NCI-H2081 (cell line): ENCODE results near the gene MORC3.
"Not testable (repeated sequence)": the region's sequence is repeated elsewhere in the genome, so short reads cannot be mapped to it uniquely, and the experiment has no call there.

Experiments used
- DNase-seq, 2 experiments: peaks; one replicate each; lab custom pipeline; 2025; lab: John Stamatoyannopoulos, UW

MORC3 gene

GRCh38 chr21:36319767-36320420, at the start of gene MORC3:
Gene MORC3 (plus strand): TSS chr21:36320197. CDS start chr21:36320265, 68 bp downstream.
- peak; percentile 96 to 98 for DNase-seq

DNA sequence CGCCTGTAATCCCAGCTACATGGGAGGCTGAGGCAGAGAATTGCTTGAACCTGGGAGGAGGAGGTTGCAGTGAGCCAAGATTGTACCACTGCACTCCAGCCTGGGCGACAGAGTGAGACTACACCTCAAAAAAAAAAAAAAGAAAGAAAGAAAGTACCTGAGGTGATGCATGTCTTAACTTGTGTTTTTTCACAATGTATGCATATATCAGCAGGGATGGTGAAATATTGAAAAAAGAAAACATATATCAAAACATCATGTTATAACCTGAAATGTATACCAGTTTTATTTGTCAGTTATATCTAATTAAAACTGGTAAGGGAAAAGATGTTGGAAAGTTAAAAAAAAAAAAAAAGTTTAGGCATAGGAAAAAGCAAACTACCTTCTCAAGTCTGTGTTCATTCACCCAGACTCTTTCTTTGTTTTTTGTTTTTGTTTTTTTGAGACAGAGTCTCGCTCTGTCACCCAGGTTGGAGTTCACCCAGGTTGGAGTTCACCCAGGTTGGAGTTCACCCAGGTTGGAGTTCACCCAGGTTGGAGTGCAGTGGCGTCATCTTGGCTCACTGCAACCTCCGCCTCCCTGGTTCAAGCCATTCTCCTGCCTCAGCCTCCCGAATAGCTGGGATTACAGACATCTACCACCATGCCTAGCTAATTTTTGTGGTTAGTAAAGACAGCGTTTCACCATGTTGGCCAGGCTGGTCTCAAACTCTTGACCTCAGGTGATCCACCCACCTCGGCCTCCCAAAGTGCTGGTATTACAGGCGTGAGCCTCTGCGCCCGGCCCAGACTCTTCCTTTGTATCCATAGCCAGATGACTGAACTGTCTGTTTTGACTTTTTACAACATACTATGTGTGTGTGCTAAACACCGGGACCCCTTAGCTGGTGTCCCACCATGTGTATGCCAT, 49.0 kb upstream of the MORC3 start:
- not testable (repeated sequence) for DNase-seq

DNA sequence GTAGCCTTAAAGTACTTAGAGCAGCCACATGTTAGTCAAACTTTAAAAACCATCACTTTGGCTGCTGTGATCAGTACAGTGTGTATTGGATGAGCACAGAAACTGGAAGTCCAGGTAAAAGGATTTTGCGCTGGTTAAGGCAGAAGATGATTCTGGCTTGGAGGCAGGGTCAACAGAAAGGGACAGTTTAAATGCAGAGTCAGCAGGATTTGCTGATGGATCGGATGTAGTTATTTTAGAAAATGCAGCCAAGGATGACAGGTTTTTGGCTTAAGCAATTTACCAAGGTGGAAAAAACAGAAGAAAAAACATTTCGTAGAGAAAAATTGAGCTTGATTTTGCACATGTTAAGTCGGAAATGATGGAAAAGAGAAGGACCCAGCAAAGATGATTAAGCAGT, 45.9 kb upstream of the MORC3 start:
- DNase-seq = no peak

DNA sequence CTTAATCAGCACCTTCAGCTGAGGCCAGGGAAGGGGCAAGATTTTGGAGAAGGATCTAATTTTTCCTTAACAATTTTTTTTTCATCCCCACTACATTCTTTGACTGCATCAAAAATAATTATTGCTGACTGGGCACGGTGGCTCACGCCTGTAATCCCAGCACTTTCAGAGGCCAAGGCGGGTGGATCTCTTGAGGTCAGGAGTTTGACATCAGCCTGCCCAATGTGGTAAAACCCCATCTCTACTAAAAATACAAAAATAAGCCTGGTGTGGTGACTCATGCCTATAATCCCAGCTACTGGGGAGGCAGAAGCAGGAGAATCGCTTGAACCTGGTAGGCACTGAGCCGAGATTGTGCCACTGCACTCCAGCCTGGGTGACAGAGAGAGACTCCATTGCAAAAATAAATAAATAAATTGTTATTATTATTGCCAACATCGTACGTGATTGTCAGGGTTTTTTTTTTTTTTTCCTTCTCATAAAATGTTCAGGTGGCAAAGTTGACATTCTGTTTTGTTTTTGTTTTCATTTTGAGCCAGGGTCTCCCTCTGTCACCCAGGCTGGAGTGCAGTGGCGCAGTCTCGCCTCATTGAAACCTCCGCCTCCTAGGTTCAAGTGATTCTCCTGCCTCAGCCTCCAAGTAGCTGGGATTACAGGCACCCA, 37.3 kb upstream of the MORC3 start:
- no peak for DNase-seq

DNA sequence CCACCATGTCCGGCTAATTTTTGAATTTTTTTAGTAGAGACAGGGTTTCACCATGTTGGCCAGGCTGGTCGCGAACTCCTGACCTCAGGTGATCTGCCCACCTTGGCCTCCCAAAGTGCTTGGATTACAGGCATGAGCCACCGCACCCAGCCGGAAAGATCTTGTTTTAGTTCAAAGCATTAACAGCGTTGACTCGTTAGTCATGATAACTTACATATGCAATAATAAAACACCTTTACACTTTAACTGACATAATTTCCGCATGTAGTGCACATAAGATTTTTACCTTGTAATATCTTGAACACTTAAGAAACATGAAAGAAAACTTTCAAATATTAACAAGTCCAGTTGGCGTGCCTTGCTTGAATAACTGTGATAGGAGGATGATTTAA, 36.8 kb upstream of the MORC3 start:
- DNase-seq = not testable (repeated sequence)

DNA sequence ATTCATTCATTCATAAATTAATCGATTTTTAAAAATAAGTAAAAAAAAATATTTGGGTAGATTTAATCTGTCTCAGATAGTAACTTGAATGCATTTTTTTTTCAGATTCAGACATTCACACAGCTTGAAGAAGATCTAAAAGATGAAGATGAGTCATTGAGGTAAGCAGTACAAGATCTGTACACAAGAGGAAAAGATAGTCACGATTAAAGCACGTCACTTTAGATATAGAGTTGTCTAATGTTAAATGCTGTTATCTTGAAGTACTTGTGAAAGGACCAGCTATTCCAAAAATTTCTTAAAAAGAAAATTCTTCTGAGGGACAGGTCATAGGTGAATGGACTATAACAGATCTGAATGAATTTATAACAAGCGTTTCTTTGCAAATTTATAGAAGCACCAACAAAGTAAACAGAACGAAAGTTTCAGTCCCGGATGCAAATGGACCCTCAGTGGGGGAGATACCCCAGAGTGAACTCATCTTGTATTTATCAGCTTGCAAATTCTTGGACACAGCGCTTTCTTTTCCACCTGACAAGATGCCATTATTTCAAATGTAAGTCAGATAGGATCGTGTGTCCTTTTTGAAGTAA, 31.2 kb upstream of the MORC3 start:
- DNase-seq = no peak

- no peak for DNase-seq
These were observed 28.5 kb upstream of the MORC3 start for GRCh38 chr21:36291509-36291908.

DNA sequence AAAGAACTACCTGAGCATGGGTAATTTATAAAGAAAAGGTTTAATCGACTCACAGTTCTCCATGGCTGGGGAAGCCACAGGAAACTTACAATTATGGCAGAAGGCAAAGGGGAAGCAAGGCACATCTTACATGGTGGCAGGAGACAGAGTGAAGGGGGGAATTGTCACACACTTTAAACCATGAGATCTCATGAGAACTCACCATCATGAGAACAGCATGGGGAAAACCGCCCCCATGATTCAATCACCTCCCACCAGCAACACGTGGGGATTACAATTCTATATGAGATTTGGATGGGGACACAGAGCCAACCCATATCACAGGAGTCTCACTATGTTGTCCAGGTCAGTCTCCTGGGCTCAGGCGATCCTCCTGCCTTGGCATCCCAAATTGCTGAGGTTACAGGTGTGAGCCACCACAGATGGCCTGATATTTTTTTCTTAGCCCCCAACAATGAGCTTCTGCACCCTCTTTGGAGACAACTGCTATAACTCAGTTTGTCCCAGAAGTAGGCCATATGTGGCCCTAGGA, 22.5 kb upstream of the MORC3 start:
- DNase-seq = no peak

DNA sequence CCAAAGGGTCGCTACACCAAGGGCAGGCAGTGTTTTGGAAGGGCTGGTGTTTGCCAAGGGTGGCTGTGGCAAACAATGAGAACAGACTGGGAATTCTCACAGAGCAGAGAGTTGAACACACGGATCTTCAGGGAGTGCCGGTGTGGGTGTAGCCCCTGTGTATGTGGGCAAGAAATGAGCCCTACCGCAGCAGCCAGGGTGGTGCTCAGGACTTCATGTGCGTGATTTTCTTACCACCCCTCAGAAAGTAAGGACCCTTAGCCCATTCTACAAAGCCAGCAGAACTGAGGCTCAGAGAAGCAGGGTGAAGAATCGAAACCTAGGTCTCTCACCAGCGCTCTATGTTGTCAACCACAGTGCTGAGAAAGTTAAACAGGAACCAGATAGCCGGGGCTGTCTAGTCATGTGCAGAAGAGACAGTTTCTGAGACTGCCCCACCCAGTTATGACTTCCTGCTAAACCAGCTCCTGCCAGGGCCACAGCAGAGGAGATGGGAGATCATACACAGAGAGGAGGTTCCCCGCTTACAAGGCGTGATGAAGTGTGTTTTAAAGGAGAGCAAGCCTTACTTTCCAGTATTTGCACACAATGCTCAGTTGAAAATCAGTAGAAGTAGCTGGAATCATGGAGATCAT, 21.9 kb upstream of the MORC3 start:
- DNase-seq = no peak

DNA sequence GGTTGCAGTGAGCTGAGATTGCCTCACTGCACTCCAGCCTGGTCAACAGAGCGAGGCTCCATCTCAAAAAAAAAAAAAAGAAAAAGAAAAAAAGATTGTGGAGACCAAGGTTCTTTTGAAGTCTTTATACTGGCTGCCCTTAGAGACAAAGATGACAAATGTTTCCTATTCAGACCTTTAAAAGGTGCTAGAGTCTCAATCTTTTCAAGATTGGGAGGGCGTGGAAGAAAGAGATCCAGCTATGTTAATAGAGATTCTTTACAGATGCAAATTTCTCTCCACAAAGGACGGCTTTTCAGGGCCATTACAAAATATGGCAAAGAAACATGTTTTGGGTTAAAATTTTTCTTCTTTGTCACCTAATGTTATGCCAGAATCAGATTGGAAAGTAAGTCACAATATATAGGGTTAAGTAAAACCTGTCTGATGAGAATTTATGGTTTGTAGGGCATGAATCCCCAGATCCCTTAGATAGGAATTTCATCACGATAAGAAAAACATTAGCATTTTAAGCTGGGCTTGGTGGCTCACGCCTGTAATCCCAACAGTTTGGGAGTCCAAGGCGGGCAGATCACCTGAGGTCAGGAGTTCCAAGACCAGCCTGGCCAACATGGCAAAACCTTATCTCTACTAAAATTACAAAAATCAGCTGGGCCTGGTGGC, 13.0 kb upstream of the MORC3 start:
- DNase-seq = no peak

GRCh38 chr21:36310016-36310415, 10.0 kb upstream of the MORC3 start:
- DNase-seq = no peak

DNA sequence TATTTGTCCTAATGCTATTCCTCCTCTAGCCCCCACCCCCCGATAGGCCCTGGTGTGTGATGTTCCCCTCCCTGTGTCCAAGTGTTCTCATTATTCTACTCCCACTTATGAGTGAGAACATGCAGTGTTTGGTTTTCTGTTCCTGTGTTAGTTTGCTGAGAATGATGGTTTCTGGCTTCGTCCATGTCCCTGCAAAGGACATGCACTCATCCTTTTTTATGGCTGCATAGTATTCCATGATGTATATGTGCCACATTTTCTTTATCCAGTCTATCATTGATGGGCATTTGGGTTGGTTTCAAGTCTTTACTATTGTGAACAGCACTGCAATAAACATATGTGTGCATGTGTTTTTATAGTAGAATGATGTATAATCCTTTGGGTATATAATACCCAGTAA, 6.6 kb upstream of the MORC3 start:
- not testable (repeated sequence) for DNase-seq

- DNase-seq = not testable (repeated sequence)
These were observed 4.0 kb upstream of the MORC3 start for GRCh38 chr21:36316045-36316444.

- no peak for DNase-seq
These were observed 3.0 kb upstream of the MORC3 start for GRCh38 chr21:36316872-36317484.

DNA sequence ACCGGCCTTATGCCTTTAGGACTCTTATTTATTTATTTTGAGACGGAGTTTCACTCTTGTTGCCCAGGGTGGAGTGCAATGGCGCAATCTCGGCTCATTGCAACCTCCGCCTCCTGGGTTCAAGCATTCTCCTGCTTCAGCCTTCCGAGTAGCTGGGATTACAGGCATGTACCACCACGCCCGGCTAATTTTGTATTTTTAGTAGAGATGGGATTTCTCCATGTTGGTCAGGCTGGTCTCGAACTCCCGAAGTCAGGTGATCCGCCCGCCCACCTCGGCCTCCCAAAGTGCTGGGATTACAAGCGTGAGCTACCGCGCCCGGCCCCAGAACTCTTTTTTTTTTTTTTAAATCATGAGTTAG, 611 bp upstream of the MORC3 start:
- not testable (repeated sequence) for DNase-seq

DNA sequence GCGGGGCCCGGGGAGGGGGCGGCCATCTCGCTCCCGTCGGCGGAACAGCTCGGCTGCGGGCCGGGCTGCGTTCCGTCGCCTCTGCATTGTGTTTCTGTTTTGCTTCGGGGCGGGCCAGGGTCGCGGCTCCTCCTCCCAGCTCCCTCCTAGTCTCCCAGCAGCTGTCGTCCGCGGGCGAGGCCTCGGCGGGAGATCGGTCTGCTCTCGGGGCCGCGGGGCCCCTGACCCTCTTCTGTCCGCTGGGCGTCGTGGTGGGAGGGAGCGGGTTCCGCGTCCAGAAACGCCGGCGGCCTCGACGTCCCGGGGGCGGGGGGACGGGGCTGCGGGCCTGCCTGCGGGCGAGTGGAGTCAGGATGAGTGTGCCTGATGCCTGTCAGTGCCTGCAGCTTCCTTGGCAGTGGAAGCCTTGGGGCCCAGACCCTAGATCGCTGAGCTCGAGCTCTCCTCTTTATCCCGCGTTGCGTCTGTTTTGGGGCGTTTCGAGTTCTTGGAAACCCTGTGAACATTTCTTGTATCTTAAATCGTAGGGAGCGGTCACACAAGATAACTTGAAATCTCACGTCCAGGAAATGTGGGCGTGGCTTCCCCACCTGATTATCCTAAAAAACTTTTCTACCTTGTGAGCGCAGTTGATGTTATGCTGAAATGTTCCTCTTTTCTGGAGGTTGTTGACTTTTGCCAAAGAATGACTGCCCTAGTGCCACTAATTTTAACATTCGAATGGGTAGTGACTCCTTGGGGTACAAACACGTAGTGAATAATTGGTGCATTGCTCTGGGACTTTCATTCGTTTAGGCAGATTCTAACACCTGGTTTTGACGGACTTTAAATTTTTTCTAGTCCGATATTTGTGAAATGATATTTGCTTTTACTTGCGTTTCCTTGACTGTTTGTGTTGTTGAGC, 676 bp downstream of the MORC3 start:
- peak; percentile 55 to 76 for DNase-seq

GRCh38 chr21:36321325-36322082, 1.5 kb downstream of the MORC3 start:
- DNase-seq = peak; percentile 38 to 60

GRCh38 chr21:36322083-36322424, 2.1 kb downstream of the MORC3 start:
- no peak for DNase-seq

DNA sequence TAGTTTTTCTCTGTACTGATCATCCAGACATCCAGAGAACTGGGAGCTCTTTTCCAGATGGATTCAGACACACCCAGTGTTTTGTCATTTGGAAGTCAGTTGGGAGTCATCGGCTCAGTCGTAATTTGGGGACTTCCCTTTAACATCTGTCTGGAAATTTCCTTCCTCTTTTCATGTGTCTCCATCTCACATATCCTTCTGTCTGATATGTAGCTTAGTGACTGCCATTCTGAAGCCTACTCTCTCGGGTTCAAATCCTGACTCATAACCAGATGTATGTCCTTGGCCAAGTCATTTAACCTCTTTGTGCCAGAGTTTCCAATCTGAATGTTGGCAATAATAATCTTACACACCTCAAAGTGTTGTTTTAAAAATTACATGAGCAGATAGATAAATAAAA, 3.0 kb downstream of the MORC3 start:
- no peak for DNase-seq
